ENCODE data around the gene DNTT. TPM values are rescaled to one million over a fixed set of nuclear protein-coding genes. Genes with fewer than 3 reads are reported as not detected.

DNTT gene
- total and polyA plus RNA-seq, 7 donors, result 0.01 TPM; not detected in 6

GRCh38 chr10:96357038-96357620, 52.9 kb downstream of the DNTT start:
- Histone ChIP-seq H3K36me3 (ENCODE audit: insufficient read depth in 1 of 2, low read depth in 1 of 2) (no peaks in the 10 kb centered on the region), H3K27me3 (ENCODE audit: insufficient read depth in 3 of 3, low read length in 2 of 3) (no peaks in the 10 kb centered on the region), H3K4me1 (no peaks in the 10 kb centered on the region), H3K9me3 (no peaks in the 10 kb centered on the region), H3K27ac (no peak overlapping the region), H3K4me3 (no peak overlapping the region)
- WGBS, 3 donors, result 68 to 83% (median 72%) methylated on average over 8 of the region's 8 CpGs
- ATAC-seq, result no peak
- TF ChIP-seq CTCF (IDR thresholded peaks at IDR 0.05), result no peak
- no peak for DNase-seq
- intact Hi-C loops (cut with DNase I), result no loop called here

- 55 to 67% (median 63%) methylated on average over 7 of the region's 7 CpGs for WGBS, 3 donors
- no peaks in the 10 kb centered on the region for H3K4me1 ChIP-seq
- H3K27me3 ChIP-seq (ENCODE audit: insufficient read depth in 3 of 3, low read length in 2 of 3), result no peaks in the 10 kb centered on the region
- no peaks in the 10 kb centered on the region for H3K9me3 ChIP-seq
- ATAC-seq, result no peak
- no peak within 1 kb of the TSS for H3K4me3 ChIP-seq
- intact Hi-C loops (cut with DNase I), result no loop called here
- no peak for DNase-seq
- no peak within 1 kb of the TSS for H3K27ac ChIP-seq
- TF ChIP-seq CTCF (IDR thresholded peaks at IDR 0.05), result no peak
- H3K36me3 ChIP-seq (ENCODE audit: insufficient read depth in 1 of 2, low read depth in 1 of 2), result no peaks in the 10 kb centered on the region
Measured at GRCh38 chr10:96358851-96359540, 54.8 kb downstream of the DNTT start, which contains the start of gene OPALIN. TSS of gene OPALIN (minus strand) at chr10:96359002. CDS start at chr10:96358896, 106 bp downstream.

GRCh38 chr10:96359616-96360015, 55.4 kb downstream of the DNTT start:
- H3K36me3 ChIP-seq (ENCODE audit: insufficient read depth in 1 of 2, low read depth in 1 of 2), result no peaks in the 10 kb centered on the region
- intact Hi-C loops (cut with DNase I), result no loop called here
- H3K9me3 ChIP-seq, result no peaks in the 10 kb centered on the region
- no peak for DNase-seq
- WGBS, 3 donors, result 36 to 56% (median 48%) methylated on average over 6 of the region's 6 CpGs
- H3K4me1 ChIP-seq, result no peaks in the 10 kb centered on the region
- no peak overlapping the region for H3K4me3 ChIP-seq
- H3K27me3 ChIP-seq (ENCODE audit: insufficient read depth in 3 of 3, low read length in 2 of 3), result no peaks in the 10 kb centered on the region
- TF ChIP-seq CTCF (IDR thresholded peaks at IDR 0.05), result no peak
- ATAC-seq, result peak in 1 of 4 donors; percentile 46
- no peak overlapping the region for H3K27ac ChIP-seq

- H3K4me3 ChIP-seq, result no peak overlapping the region
- no peak for TF ChIP-seq CTCF (IDR thresholded peaks at IDR 0.05)
- H3K36me3 ChIP-seq (ENCODE audit: insufficient read depth in 1 of 2, low read depth in 1 of 2), result no peaks in the 10 kb centered on the region
- H3K27me3 ChIP-seq (ENCODE audit: insufficient read depth in 3 of 3, low read length in 2 of 3), result no peaks in the 10 kb centered on the region
- 84 to 91% (median 88%) methylated on average over 6 of the region's 6 CpGs for WGBS, 3 donors
- H3K4me1 ChIP-seq, result no peaks in the 10 kb centered on the region
- DNase-seq (no peak), ATAC-seq (no peak)
- no peak overlapping the region for H3K27ac ChIP-seq
- H3K9me3 ChIP-seq, result no peaks in the 10 kb centered on the region
- intact Hi-C loops (cut with DNase I), result no loop called here
Measured at GRCh38 chr10:96360331-96360730, 56.1 kb downstream of the DNTT start.

Measured in psoas muscle (tissue), 8 donors.